T-helper 1 cell treated with Interleukin-12 subunit alpha and Interleukin-12 subunit beta and Interleukin-4 antibody, amounts not matched to agents 30 ng/mL and 1 ng/mL, for 36 hours (primary cell): ENCODE data around the gene LRRC70. TPM values are rescaled to one million over a fixed set of nuclear protein-coding genes. Genes with fewer than 3 reads are reported as not detected.
"Not testable (repeated sequence)": the region's sequence is repeated elsewhere in the genome, so short reads cannot be mapped to it uniquely, and the experiment has no call there.

Experiments used
- intact Hi-C: fragments of 100-400 bp; cut with micrococcal nuclease; formaldehyde crosslinking; loops from one replicate; pipeline ENCODE4 v1.15.1; 2024
- total RNA-seq: library from RNA; stranded (reverse); gene quantifications from 2 replicates; pipeline ENCODE4 v1.2.3, GENCODE V29; 2022

LRRC70 gene, protein sequence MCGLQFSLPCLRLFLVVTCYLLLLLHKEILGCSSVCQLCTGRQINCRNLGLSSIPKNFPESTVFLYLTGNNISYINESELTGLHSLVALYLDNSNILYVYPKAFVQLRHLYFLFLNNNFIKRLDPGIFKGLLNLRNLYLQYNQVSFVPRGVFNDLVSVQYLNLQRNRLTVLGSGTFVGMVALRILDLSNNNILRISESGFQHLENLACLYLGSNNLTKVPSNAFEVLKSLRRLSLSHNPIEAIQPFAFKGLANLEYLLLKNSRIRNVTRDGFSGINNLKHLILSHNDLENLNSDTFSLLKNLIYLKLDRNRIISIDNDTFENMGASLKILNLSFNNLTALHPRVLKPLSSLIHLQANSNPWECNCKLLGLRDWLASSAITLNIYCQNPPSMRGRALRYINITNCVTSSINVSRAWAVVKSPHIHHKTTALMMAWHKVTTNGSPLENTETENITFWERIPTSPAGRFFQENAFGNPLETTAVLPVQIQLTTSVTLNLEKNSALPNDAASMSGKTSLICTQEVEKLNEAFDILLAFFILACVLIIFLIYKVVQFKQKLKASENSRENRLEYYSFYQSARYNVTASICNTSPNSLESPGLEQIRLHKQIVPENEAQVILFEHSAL
- 0.63 and 1.1 TPM in 2 replicates for total RNA-seq

DNA sequence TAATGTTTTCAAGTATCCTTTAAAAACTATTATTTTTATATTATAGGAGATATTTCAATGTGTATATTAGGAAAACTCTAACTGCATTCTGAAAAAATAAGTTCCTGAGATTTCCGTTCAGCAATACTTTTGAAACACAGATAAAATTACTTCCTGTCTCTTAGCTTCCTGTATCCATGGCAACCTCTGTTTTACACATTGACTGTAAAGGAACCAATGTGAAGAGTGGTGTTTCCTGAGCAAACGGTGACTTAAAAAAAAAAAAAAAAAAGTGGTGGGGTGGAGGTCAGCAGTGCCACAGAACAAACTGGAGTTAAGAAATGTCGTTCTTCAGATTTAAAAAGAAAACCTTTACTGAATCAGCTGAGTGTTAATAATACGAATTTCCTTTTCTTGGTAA lies at the start of gene LRRC70:
LRRC70 (plus strand) TSS at position 280 of the 400 bp plus-strand sequence. CDS start 620 bp downstream, outside the sequence.
- intact Hi-C loops: loop anchor here (1.0 to 5.0 kb wide), 5 partner anchors 11 to 1246 kb away; partner anchors contain the start of genes DIMT1, IPO11, KIF2A and ZSWIM6

DNA sequence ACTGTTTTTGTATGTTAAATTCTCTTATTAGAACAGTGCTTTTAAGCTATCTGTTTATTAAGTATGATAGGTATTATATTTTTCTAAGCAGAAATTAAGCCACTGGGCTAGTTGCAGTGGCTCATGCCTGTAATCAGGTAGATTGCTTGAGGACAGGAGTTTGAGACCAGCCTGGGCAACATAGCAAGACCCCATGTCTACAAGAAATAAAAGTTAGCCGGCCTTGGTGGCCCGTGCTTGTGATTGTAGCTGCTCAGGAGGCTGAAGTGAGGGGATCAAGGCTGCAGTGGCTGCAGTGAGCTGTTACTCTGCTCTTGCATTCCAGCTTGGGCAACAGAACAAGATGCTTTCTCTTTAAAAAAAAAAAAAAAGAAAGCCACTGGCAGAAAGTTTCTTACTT lies 45.0 kb upstream of the LRRC70 start:
- intact Hi-C loops: no loop called here

- intact Hi-C loops: no loop called here
These were observed 44.0 kb upstream of the LRRC70 start for GRCh38 chr5:62534461-62535236.

- intact Hi-C loops: no loop called here
These were observed 42.4 kb upstream of the LRRC70 start for GRCh38 chr5:62536232-62536631.

GRCh38 chr5:62536783-62537182 lies 41.8 kb upstream of the LRRC70 start:
- intact Hi-C loops: no loop called here

GRCh38 chr5:62538017-62538942 lies 40.3 kb upstream of the LRRC70 start:
- intact Hi-C loops: no loop called here

GRCh38 chr5:62542720-62543119 lies 35.9 kb upstream of the LRRC70 start:
- intact Hi-C loops: no loop called here

- intact Hi-C loops: no loop called here
These were observed 30.5 kb upstream of the LRRC70 start for GRCh38 chr5:62547945-62548630.

GRCh38 chr5:62550103-62550502 lies 28.5 kb upstream of the LRRC70 start:
- intact Hi-C loops: no loop called here

GRCh38 chr5:62555930-62556329 lies 22.7 kb upstream of the LRRC70 start:
- intact Hi-C loops: no loop called here

- intact Hi-C loops: no loop called here
These were observed 19.7 kb upstream of the LRRC70 start for GRCh38 chr5:62558941-62559340.

DNA sequence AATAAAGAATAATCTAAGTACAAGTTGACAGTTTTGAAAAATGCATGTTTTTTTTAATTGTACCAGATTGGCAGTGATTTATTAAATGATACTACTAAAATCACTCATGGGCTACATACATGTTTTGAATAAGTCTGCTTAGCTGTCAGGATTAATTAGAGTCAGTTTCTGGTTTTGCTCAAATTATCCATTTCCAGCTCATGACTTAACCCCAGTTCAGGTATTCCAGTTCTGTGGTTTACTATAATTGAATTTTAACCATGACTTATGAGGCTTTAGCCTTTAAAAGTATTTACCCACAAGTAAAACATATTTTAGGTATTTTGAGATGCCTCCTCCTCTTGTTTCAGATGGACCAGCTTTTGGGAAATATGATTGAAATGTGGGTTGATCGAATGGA lies 17.8 kb upstream of the LRRC70 start:
- intact Hi-C loops: no loop called here

- intact Hi-C loops: no loop called here
These were observed 16.7 kb upstream of the LRRC70 start for GRCh38 chr5:62561896-62562295.

DNA sequence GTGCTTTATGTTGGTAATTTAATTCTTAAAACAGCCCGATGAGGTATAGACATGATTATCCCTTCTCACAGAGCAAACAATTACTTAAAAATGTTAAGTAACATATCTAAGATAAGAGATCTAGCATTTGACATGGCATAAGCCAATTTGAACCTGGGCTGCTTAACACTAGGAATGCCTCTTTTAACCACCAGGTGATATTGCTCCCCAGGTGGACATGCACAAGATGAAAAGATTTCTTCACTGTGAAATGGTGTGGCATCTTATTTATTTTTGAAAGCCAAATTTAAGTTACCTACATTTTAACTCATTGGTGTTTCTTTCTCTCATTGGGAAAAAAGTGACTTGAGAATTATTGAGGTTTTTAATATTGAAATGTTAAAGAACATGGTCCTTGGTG lies 15.8 kb upstream of the LRRC70 start:
- intact Hi-C loops: no loop called here

- intact Hi-C loops: no loop called here
These were observed 14.5 kb upstream of the LRRC70 start for GRCh38 chr5:62564101-62564500.

DNA sequence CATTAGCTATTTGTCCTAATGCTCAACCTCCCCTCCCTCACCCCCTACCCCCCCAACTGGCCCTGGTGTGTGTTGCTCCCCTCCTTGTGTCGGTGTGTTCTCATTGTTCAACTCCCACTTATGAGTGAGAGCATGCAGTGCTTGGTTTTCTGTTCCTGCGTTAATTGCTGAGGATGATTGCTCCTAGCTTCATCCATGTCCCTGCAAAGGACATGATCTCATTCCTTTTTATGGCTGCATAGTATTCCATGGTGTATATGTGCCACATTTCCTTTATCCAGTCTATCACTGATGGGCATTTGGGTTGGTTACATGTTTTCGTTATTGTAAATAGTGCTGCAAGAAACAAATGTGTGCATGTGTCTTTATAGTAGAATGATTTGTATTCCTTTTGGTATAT lies 12.9 kb upstream of the LRRC70 start:
- intact Hi-C loops: not testable (repeated sequence)

GRCh38 chr5:62568143-62568542 lies 10.5 kb upstream of the LRRC70 start:
- intact Hi-C loops: no loop called here

GRCh38 chr5:62568800-62569432 lies 9.7 kb upstream of the LRRC70 start:
- intact Hi-C loops: no loop called here

DNA sequence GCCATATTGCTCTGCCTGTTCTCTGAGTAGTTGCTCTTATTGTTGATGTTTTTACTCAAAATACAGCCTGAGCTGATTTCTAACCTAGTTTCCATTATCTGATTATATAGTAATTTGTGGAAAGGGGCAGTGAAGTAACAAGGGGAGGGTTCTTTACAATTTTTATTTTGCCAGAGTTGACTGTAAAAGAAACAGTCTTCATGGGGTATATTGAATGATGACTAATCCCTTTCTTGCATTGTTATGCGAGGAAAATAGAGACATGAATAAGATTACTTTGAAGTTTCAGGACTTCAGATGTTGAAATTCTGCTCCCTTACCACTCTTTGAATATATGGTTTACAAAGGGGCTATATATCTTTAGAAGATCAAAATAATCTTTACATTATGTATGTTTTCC lies 9.1 kb upstream of the LRRC70 start:
- intact Hi-C loops: no loop called here
